Measurements from ENCODE around the gene PRICKLE2.

Gene PRICKLE2

DNA sequence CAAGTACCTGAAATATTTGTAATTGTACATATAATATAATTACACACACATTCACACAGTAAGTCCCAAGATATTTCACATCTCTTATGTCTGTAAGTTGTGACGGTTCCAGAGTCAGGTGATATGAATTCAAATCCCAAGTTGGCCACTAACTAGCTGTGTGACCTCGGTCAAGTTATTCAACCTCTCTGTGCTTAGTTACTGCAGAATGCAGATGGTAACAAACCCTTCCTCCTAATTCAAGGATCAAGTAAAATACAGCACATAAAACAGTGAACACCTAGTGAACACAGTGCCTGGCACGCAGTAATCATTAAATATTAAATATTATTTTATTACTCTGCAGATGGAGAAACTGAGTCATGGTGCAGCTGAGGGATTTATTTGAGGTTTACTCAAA lies 6.9 kb downstream of the PRICKLE2 start:
- DNase-seq = no peak

DNA sequence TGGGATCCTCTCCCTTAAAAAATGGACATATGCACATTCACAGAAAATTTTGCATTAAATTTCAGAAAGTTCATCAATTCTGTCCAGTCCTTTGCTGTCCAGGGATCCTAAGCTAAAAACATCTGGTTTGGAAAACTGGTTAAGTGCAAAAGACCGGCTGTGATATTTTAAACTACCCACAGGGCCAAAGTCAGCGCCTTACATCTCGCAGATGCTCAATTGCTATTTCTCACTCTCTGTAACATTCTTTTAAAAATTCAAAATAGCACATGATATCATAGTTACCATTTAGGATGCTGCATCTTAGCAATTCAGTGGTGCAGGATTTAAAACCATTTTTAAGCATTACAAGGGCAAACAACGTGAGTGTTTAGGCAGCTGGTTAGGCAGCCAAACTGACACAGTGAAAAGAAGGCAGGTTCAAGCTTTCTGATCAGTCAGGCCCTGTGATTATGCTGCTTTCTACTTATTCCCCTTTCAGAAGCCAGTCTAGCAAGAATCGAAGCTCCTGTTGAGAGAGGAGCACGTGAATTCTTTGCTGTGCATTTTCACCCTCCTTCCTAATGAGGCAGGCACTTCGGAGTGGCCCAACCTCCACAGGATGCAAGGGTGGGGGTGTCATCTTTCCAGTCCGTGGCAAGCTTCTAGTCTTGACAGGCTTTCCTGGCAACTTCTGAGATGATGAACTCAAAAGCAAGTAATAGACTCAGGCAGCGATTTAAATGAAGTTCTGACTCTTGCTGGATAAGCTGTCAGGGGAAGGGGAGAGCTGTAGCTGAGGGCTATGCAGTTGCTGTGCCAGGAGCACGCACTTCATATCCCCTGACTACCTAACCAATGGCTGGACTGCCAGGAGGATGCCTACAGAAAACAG lies 8.8 kb downstream of the PRICKLE2 start:
- no peak for DNase-seq

DNA sequence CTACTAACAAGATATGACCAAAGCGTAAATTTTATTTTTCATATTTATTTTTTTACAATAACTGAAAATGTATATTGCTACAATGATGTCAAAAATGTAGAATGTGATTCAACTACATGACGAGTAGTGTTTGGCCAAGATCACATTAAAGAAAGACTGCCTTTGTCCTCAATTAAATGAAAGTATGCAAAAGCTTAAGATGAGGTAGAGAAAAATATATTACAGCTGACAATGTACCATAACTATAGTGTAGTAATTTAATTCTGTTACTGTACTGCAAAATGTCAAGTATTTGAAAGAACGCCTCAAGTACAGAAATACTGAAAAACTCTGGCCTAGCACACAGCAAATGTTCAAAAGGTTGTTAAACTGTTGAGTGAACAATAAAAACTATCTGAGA lies 9.7 kb downstream of the PRICKLE2 start:
- no peak for DNase-seq

DNA sequence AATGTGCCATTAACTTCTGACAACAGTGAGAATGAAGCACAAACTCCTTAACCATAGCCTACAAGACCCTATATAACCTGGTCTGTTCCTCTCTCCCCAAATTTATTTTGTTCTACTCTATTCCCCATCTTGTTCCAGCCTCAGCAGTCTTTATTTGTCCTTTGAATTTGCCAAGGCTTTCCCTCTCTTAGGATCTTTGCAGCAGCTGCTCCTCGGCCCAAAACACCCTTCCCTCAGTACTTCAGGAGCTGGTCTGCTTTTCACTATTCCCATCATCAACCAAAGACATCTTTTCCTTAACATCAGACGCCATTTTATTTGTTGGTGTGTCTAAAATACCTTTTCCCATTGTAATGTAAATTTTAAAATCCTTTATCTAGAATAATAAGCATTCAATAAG lies 10.2 kb downstream of the PRICKLE2 start:
- DNase-seq = no peak

DNA sequence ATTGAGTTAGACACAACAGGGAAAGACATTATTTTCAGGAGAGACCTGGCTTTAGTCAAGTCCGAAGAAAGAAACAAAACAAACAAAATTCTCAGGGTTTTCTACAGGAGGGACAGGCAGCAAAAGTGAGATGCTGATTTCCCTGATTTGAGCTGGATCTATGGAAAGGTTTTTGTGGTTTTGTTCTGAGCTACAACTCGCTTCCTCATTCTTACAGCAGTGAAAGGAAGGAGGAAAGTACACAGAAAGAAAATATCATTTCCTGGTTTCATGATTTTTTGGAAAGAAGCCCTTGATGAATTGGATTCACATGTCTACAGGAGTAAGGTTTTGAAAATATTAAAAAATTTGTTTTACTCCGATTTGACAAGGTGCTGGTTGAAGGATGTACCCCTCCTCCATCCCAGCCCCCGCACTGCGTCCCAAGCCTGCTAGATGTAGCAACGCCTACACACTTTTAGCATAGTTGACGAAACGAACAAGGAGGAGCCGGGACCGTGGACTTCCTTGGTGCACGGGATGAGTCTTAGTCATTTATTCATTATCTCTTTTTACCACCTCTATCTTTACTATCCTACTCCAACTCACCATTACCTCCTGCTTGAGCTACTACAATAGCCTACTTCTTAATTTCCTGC lies 10.8 kb downstream of the PRICKLE2 start:
- DNase-seq = no peak

DNA sequence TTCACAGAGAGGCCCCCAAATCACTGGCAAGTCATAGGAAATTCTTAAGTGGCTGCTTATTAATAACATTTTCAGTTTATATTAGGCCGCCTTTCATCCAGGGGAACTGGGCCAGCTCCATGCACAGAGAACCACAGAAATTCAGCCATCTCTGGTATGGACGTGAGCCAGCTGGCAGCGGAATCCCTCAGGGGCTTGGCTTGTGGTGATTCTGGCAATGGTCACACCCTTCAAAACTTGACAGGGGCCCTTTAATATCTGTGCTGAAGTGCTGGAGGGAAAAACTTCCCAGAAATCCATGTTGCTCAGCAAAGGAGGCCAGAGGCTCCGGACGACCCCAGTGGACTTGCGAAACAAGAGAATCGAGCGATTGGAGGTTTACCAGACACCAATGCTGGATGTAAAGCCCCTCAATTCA lies 11.3 kb downstream of the PRICKLE2 start:
- DNase-seq = no peak

DNA sequence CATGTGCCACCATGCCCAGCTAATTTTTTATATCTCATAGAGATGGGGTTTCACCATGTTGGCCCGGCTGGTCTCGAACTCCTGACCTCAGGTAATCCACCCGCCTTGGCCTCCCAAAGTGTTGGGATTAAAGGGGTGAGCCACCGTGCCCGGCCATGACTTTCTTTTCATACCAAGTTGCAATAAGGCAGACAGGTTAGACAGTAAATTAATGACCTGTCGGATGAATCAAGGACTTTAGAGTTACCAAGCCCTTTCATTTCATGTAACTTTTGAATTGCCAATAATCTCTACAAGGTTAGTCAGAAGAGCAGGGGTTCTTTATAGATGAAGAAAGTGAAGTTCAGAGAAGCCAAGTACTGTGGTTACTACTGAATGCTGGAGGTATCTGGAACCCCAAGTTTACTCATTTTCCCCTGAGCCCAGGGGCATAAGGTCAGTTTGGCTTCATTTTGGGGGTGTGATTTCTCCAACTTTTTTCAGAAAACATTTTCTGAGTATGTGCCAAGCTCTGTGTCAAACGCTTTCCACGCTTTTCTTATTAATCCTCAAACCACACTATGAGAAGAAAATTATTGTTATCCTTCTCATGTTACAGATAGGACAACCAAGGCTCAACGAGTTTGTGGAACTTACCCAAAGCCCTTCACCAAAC lies 11.9 kb downstream of the PRICKLE2 start:
- no peak for DNase-seq

DNA sequence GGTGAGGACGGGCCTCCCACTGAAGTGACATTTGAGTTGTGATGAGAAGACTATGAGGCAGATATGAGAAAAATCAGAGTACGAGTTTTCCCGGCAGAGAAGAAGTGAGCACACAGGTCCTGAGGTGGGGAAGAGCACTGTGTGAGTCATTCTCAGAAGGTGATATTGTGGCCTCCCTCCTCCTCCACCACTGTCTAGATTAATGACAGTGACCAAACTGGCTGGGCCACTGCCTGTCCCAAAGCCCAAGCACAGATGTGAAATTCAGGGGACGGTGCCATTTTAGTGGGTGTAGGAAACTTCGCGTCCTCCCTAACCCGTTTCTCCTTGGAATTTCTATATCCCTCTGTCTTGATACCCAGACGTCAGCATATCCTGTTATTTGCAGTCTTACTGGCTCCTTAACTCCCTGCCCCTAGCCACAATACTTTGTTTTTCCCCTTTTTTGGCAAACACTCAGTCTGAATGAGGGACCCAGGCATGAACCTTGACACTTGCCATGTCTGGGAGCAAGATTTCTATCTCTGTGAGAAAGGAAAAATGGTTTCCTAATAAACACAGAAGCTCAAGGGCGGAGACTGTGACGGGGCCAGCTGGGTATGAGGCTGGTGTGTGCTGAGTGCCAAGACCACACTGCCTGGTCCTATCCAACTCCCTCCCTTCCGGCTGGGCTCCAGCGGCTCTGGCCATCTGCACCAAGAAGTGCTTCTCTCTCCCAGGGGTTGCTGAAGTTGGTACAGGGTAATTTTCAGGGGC lies 15.2 kb downstream of the PRICKLE2 start:
- DNase-seq = no peak

DNA sequence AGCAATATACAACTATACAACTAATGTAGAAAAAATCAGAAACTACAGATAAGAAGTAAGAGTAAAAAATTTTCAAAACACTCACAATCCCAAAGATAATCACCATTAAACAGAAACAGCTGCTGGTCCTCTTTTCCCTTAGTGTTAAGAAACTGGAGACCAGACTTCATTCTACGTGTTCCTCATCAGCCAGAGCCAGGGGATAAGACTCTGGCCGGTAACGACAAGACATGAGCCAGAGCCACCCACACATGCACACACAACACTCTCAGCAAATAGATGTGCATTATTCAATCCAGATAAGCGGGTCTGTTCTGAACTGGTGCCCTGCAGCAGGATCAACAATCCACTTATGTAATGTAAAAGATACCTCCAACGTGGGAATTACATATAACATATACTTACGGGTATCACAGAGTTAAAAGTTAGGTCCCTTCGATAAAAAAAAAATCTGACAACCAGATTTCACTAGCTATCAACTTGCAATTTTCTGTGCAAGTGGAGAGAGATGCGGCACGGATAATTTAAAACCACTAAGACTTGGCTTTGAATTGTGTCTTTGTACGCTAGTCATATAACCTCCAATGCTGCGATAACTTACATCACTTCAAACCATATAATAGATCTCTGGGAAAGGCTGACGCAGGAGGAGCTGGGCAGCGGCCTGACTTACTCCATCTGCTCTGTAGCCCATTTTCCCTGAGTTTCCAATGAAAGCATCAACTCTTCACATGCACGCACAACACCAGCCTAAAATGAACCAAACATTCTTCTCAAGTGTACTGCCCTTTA lies 17.8 kb downstream of the PRICKLE2 start:
- DNase-seq = no peak

DNA sequence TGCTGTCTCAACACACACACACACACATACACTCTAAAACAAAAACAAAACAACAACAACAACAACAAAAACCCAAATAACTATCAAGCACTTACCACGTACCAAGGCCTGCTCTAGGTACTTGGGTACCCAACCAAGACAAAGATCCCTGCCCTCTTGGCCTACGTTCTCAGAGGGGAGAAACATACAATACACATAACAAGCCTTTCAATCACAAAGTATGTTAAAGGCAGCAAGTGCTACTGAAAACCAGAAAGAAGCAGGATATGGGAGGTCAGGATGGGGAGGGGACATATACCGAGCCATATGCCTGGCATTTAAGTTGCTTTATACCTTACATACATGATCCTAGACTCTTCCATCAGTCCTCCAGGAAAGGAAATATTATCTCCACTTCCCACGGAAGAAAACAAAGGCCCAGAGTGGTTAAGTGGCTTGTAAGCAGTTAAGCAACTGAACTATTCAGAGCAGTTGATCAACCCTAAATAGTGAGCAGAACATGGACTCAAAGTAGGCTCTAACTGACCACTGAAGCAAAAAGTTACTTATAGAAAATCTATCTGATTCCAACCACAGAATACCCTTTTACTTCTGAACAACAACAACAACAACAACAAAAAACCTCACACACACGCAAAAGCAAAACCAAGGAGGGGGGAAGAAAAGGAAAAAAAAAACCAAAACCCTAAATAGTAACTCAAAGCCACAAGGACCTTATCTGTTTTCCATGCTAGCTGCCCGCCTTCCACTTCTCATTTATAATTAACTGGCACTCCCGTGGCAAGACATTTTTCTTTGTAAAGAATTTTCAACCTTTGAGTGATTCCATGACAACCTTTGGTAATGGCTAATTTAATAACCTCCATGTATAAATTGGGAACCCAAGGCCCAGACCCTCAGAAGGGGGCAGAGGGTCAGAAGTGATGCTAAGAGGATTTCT lies 21.0 kb downstream of the PRICKLE2 start:
- no peak for DNase-seq

DNA sequence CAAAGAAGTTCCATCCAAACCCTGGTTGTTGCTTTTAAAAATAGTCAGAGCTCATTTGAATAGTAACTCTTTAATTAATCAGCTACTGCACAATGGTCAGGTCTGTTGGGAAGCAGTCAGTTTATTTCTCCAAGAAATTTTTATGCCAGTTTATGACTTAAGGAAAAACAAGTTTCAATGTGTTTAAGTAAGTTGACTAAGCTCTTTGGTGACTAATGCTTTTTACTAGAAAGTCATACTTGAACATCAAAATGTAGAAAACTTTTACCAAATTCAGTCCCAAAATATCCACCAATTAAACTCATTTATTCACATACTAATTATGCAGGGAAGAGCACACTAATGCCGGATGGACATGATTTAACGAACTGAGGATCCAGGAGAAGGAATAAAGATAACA lies 22.1 kb downstream of the PRICKLE2 start:
- DNase-seq = no peak

DNA sequence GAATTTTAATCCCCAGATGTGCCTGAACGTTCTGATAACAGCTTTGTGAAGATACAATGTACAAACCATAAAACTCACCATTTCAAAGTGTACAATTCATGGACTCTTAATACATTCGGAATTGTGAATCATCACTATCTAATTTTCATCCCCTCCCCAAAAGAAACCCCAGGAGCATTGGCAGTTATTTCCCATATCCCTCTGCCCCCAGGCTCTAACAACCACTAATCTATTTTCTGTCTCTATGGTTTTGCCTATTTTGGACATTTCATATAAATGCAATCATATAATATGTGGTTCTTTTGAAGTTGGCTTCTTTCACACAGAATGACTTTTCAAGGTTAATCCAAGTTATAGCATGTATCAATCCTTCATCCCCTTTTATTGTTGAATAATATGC lies 25.3 kb downstream of the PRICKLE2 start:
- DNase-seq = no peak

DNA sequence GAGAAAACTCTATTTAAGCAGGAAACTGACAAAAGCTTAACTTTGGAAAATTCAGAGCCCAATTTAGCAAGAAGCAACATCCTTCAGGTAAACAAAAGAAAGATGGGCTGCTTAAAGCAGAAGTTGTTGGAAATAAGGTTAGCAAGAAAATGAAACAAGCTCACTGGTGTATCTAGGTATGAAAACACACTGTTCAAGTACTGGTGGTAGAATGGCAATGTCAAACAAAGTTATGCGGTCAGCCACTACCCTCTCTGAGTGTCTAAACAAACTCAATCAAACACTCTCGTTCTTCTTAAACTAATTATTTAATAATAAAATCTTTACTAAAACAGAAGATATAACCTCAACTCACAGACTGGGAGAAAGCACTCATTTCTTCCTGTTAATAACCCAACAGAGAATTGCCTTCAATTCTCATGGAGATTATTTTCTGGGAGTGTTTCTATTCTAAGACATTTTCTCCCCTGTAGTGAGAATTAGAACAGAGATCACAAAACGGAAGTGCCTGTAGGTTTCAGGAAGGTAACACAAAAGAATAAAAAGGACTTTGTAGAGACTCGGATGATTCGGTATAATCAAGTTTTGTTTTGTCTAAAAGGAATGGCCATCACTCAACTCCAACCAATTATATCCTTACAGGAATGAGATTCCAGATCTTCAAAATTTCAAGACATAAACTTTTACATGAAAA lies 28.9 kb downstream of the PRICKLE2 start:
- no peak for DNase-seq

DNA sequence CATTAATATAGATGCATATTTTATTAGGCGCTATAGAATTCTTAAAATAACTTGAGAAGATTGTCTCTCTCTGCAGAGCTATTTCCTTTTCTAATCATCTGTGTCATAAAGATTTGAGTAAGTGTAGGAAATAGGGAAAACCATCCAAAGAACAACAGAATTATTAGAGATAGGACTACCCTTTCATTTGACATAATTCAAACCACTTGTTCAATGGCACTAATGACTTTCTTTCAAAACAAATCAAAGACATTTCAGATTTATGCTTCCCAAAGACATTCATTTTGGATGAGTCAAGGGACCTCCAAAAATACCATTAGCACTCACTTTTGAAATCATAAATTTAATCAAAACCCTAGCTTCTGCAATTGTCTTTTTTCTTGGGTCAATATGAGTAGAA lies 29.5 kb downstream of the PRICKLE2 start:
- no peak for DNase-seq

DNA sequence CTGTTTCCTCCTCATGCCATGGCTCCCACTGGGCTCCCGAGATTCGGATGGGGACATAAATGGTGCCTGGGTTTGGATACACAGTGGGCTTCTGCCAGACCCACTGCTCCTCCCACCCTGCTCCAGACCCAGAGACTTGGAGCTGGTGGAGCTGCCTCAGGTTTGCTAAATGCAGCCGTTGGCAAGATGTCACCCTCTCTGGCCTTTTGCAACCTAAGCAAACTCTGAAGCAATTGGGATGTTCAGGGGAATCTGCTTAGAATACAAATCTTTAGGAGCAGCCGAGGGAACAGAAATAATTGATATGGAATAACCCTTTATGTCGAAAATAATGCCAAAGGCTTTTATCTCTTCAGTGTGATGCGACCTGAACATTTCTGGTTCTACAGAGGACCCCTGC lies 33.4 kb downstream of the PRICKLE2 start:
- no peak for DNase-seq

DNA sequence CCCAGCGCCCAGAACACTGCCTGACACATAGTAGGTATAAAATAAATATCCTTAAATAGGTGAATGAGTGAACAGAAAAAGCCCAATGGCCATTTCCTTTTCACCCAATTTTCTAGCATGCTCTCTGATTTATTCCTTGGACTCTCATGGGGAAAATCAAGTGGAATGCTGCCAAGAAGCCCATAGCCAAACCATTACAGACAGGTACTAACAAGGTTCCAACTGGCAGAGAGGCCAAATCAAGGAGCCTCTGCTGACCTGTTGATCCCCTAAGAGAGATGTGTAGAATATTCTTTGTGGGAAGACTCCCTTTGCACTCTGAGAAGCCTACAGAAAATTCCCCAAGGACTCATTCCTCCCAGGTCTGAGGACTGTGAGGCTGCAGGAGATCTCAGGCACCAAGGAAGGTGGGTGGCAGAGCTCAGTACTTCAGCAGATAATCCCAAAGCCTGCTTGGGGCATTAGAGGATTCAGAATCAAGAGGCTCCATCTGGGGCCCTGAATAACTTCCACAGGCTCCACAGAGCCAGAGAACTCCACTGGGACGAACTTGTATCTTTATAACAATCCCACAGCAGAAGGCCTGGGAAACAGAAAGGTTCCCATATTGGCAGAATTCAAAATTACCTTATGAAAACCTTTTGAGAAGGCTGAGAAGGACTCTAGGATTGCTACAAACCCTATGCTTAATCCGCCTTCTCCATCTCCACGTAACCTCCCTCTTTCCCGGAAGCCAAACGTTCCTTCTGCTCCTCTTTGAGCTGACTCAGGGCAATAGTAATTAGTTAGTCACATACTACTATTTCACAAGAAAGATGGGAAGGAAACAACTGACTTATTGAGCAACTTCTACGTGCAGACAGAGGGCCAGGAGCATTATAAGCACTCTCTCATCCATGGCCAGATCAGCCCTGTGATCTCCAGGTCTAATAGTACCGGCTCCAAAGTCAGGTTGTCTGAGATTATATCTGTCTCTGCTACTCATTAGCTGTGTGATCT lies 34.5 kb downstream of the PRICKLE2 start:
- no peak for DNase-seq

DNA sequence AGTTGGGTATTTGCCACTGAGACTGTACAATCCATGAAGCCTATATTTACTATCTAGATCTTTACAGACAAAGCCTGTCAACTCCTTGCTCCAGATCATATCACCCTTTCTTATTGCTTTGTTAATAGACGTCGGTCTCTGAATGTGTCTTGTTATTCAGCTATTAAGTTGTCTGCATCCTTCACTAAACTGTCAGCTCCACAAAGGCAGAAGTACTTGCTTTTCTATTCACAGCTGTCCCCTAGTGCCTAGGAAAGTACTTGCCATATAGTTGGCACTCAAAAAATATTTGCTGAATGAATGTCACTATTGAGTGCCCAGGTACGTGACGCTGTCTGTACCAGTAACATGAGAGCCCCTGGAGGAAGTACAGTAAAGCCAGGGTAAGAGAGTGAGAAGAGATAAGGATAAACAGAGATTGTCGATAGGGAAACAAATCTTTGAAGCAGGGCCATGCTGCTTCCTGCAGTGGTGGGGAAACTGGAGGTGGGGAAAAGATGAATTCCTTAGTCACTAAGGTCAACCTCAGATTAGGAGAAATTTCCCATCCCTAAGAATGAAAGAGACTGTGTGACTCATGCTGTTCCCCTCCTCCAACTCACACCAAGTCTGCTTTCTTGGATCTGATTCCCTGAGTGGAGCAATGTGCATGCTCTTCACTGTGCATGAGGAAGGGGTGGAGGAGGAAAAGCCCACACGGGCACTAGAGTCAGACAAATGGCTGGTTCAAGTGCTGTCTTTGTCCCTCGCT lies 36.3 kb downstream of the PRICKLE2 start:
- DNase-seq = no peak

Data from NCI-H510A (cell line).